ENCODE measurements around the gene DNAJB12.

DNA sequence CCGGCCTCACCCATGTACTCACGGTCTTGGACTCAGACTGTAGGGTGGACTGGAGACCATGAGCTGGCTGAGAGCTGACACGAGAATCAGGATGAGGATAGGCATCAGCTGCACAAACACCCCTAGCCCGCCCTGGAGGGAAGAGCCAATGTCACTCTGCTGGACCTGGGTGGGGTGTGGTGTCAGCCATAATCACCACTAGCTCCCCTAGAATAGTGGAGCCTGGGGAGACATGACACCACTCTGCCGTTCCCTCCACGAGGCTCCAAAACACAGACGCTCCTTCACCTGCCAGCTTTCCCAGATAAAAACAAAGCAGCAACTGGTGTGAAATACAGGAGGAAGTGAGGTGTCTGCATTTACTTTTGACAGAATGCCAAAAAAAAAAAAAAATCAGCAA, 16.5 kb downstream of the DNAJB12 start:
- TF ChIP-seq SP7 (tag by site-specific recombination; IDR thresholded peaks at IDR 0.05) = no peak
- TF ChIP-seq ZNF704 (tag by site-specific recombination; IDR thresholded peaks at IDR 0.05) = no peak
- TF ChIP-seq REPIN1 (tag by site-specific recombination; IDR thresholded peaks at IDR 0.05; ENCODE audit: low read depth) = no peak
- no peak for TF ChIP-seq CTCF (tag by site-specific recombination; IDR thresholded peaks at IDR 0.05)
- TF ChIP-seq ELK4 (IDR thresholded peaks at IDR 0.05; ENCODE audit: borderline replicate concordance, low read depth, low read length) = no peak
